Pancreas (tissue), 10 donors: ENCODE results near the gene AGFG2. TPM values are rescaled to one million over a fixed set of nuclear protein-coding genes. Genes with fewer than 3 reads are reported as not detected.
A peak's percentile ranks its signal among the peaks of the same experiment; 100 is the strongest.

Source experiments
- ATAC-seq, 4 donors: fragments of 200-7000 bp; cut with Tn5 transposase; one replicate each; pipeline versions ENCODE4 v1.8.0 to v1.9.1; 2020; ENCODE audit warnings: mild to moderate bottlenecking in 4 of 4, moderate library complexity in 4 of 4
- DNase-seq, 6 donors: peaks; one replicate each; pipeline ENCODE4 v3.0.0-alpha.2; 2020
- FAIRE-seq: peaks from 2 replicates; lab custom pipeline; 2012; peaks lifted over from hg19 to GRCh38; lab: Jason Lieb, UNC
- H3K27ac ChIP-seq, 4 donors: fragments of 200-600 bp; sonication (generic); 1 replicate in 3 of 4; 2 replicates in 1 of 4; pipeline versions ENCODE4 v1.5.0 to v1.8.0; 2020
- H3K27me3 ChIP-seq, 4 donors: fragments of 200-600 bp; one replicate each; pipeline ENCODE4 v1.8.0; 2021
- H3K36me3 ChIP-seq, 3 donors: fragments of 200-600 bp; sonication (generic) in 1 of 3; one replicate each; pipeline versions ENCODE4 v1.5.0 to v1.8.0; 2020 to 2021
- H3K4me1 ChIP-seq, 3 donors: fragments of 200-600 bp; one replicate each; pipeline ENCODE4 v1.8.0; 2021
- H3K4me3 ChIP-seq, 4 donors: fragments of 200-600 bp; sonication (generic) in 2 of 4; one replicate each; pipeline versions ENCODE4 v1.5.0 to v1.8.0; 2020 to 2021
- H3K9me3 ChIP-seq, 4 donors: fragments of 200-600 bp; one replicate each; pipeline ENCODE4 v1.8.0; 2021
- CTCF ChIP-seq, 4 donors: fragments of 200-600 bp; sonication (generic) in 3 of 4; IDR thresholded peaks; one replicate each; pipeline versions ENCODE4 v1.5.0 to v1.8.0; 2021; ENCODE audit warnings: antibody characterized with exemption in 4 of 4
- WGBS, 2 donors: extraction: QIAGEN DNeasy Blood & Tissue Kit; methylation state at CpG; one replicate each; pipeline ENCODE4 v1.1.7; 2013; 5-methylcytosine and 5-hydroxymethylcytosine counted together
- intact Hi-C, 3 donors: fragments of 100-400 bp; cut with DNase I; formaldehyde crosslinking; loops; one replicate each; pipeline versions ENCODE4 v1.11.1 to v1.14.2; 2022
- polyA plus RNA-seq, 2 donors: library from polyadenylated mRNA; stranded (reverse); fragments of 200-250 nt; gene quantifications; one replicate each; pipeline ENCODE4 v1.2.3, GENCODE V29; 2013
- total RNA-seq, 6 donors: library from RNA; stranded (reverse); fragmentation: NEBNext Ultra II Directional in 4 of 6; extraction: Animal tissue kit (Norgen Biotek cat#: 25700) in 4 of 6; gene quantifications; one replicate each; pipeline versions ENCODE4 v1.2.1 to v1.2.4, GENCODE V29; 2021 to 2023
- donor health status: healthy with polysubstance abuse.
- donor health status: DM: no; HTN: no; CAD: no; lungs with moderate emphysema.
- donor health status: DM: no; HTN: no; CAD: no.
- donor health status: control.
- donor health status: control.
- donor health status: Bipolar disorder and iron deficiency.
- donor health status: DM: yes; HTN: yes; CAD: no.
- donor health status: DM: no; HTN: no; CAD: no.
- donor health status: DM: no; HTN: no; CAD: no.
- donor health status: DM: yes; HTN: yes; CAD: no.

AGFG2 gene
- total and polyA plus RNA-seq, 8 donors, result 13.6 to 41.0 (median 24.6) TPM

GRCh38 chr7:100612730-100613390 is 73.9 kb downstream of the AGFG2 start:
- FAIRE-seq (no peak), DNase-seq (peak in 3 of 6 donors; percentile 46 to 82 (median 47)), ATAC-seq (peak in 3 of 4 donors; percentile 2 to 4 (median 2))
- H3K36me3 ChIP-seq, result no peaks in the 10 kb centered on the region
- TF ChIP-seq CTCF (IDR thresholded peaks at IDR 0.05), result no peak
- peak overlapping the region; percentile 70 to 80 (median 74) for H3K4me3 ChIP-seq
- H3K27ac ChIP-seq, result peak overlapping the region in 3 of 4 donors; percentile 91 to 97 (median 94)
- WGBS, 2 donors, result 2 to 3% methylated on average over 29 of the region's 29 CpGs
- H3K27me3 ChIP-seq, result no peaks in the 10 kb centered on the region
- intact Hi-C loops, result no loop called here
- H3K9me3 ChIP-seq, result no peaks in the 10 kb centered on the region
- peaks cover 0 to 5% (median 0%) of the 10 kb centered on the region in 3 donors for H3K4me1 ChIP-seq

- TF ChIP-seq CTCF (IDR thresholded peaks at IDR 0.05), result no peak
- DNase-seq, result no peak
- WGBS, 2 donors, result 85 to 86% methylated on average over 13 of the region's 13 CpGs
- no peaks in the 10 kb centered on the region for H3K27me3 ChIP-seq
- no peak for ATAC-seq
- no peaks in the 10 kb centered on the region for H3K9me3 ChIP-seq
- intact Hi-C loops, result no loop called here
- peaks cover 0 to 5% (median 0%) of the 10 kb centered on the region in 3 donors for H3K4me1 ChIP-seq
- H3K27ac ChIP-seq, result no peak overlapping the region
- FAIRE-seq, result no peak
- peak overlapping the region in 2 of 4 donors; percentile 74 for H3K4me3 ChIP-seq
- H3K36me3 ChIP-seq, result no peaks in the 10 kb centered on the region
Measured at GRCh38 chr7:100613412-100614175, 74.6 kb downstream of the AGFG2 start.

DNA sequence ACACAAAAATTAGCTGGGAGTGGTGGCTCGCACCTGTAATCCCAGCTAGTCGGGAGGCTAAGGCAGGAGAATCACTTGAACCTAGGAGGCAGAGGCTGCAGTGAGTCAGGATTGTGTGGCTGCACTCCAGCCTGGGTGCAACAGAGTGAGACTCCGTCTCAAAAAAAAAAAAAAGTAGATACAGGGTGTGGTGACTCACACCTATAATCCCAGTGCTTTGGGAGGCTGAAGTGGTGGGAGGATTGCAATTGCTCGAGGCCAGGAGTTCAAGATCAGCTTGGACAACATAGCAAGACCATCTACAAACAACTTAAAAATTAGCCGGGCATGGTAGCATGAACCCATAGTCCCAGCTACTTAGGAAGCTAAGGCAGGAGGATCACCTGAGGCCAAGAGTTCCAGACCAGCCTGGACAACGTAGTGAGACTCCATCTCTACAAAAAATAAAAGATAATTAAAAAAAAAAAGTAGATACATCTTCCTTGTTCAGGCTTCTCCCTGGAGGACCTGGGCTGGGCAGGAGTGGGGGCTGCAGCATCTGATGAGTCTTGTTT is 75.4 kb downstream of the AGFG2 start:
- Histone ChIP-seq H3K36me3 (no peaks in the 10 kb centered on the region), H3K9me3 (no peaks in the 10 kb centered on the region), H3K27me3 (no peaks in the 10 kb centered on the region), H3K4me1 (peaks cover 0 to 5% (median 0%) of the 10 kb centered on the region in 3 donors), H3K27ac (no peak overlapping the region), H3K4me3 (no peak overlapping the region)
- intact Hi-C loops, result no loop called here
- WGBS, 2 donors, result 80 to 81% methylated on average over 6 of the region's 6 CpGs
- TF ChIP-seq CTCF (IDR thresholded peaks at IDR 0.05), result no peak
- ATAC-seq (no peak), DNase-seq (peak in 1 of 6 donors; percentile 8), FAIRE-seq (no peak)

Other genes with a start within 250 kb of the AGFG2 start
- not detected for gene SPDYE3, start 231.5 kb upstream of the AGFG2 start, total RNA-seq
- gene SPDYE3, start 231.5 kb upstream of the AGFG2 start, polyA plus RNA-seq, result under 1 TPM; 0.08 to 0.09 TPM
- gene PILRB, start 181.1 kb upstream of the AGFG2 start, total RNA-seq, result 10 to 100 TPM; 14.7 to 33.6 (median 20.1) TPM
- gene PILRB, start 181.1 kb upstream of the AGFG2 start, polyA plus RNA-seq, result 100 to 1,000 TPM; 202 to 218 TPM
- gene PILRA, start 165.7 kb upstream of the AGFG2 start, total RNA-seq, result 1 to 10 TPM in 5 of 6 donors, under 1 TPM in 1; 0.88 to 7.6 (median 2.8) TPM
- gene PILRA, start 165.7 kb upstream of the AGFG2 start, polyA plus RNA-seq, result 1 to 10 TPM; 3.8 to 4.8 TPM
- 1 to 10 TPM; 1.6 to 3.0 (median 2.0) TPM for gene ZCWPW1, start 110.5 kb upstream of the AGFG2 start, total RNA-seq
- 10 to 100 TPM in 1 of 2 donors, 1 to 10 TPM in 1; 8.0 to 18.9 TPM for gene ZCWPW1, start 110.5 kb upstream of the AGFG2 start, polyA plus RNA-seq
- gene MEPCE, start 109.4 kb upstream of the AGFG2 start, total RNA-seq, result 10 to 100 TPM; 11.1 to 17.5 (median 15.2) TPM
- gene MEPCE, start 109.4 kb upstream of the AGFG2 start, polyA plus RNA-seq, result 10 to 100 TPM; 18.0 to 20.7 TPM
- gene PPP1R35, start 102.7 kb upstream of the AGFG2 start, total RNA-seq, result 10 to 100 TPM; 10.8 to 18.9 (median 14.5) TPM
- 10 to 100 TPM; 60.4 to 65.8 TPM for gene PPP1R35, start 102.7 kb upstream of the AGFG2 start, polyA plus RNA-seq
- gene SPACDR, start 74.9 kb upstream of the AGFG2 start, total RNA-seq, result under 1 TPM in 2 of 6 donors, not detected in 4; 0.24 to 0.28 TPM
- under 1 TPM; 0.34 to 0.68 TPM for gene SPACDR, start 74.9 kb upstream of the AGFG2 start, polyA plus RNA-seq
- 10 to 100 TPM; 17.4 to 36.8 (median 19.8) TPM for gene TSC22D4, start 60.0 kb upstream of the AGFG2 start, total RNA-seq
- 10 to 100 TPM; 37.1 to 44.6 TPM for gene TSC22D4, start 60.0 kb upstream of the AGFG2 start, polyA plus RNA-seq
- gene NYAP1, start 55.3 kb upstream of the AGFG2 start, total RNA-seq, result 1 to 10 TPM in 1 of 6 donors, under 1 TPM in 5; 0.25 to 1.1 (median 0.81) TPM
- gene NYAP1, start 55.3 kb upstream of the AGFG2 start, polyA plus RNA-seq, result 1 to 10 TPM; 3.7 to 4.8 TPM
- gene SAP25, start 34.7 kb downstream of the AGFG2 start, total RNA-seq, result 1 to 10 TPM in 3 of 6 donors, under 1 TPM in 3; 0.39 to 7.5 (median 1.0) TPM
- 10 to 100 TPM; 14.7 to 17.8 TPM for gene SAP25, start 34.7 kb downstream of the AGFG2 start, polyA plus RNA-seq
- 10 to 100 TPM; 16.4 to 40.7 (median 23.3) TPM for gene LRCH4, start 46.9 kb downstream of the AGFG2 start, total RNA-seq
- gene LRCH4, start 46.9 kb downstream of the AGFG2 start, polyA plus RNA-seq, result 100 to 1,000 TPM in 1 of 2 donors, 10 to 100 TPM in 1; 78.5 to 106 TPM
- gene FBXO24, start 47.1 kb downstream of the AGFG2 start, total RNA-seq, result under 1 TPM; 0.31 to 0.88 (median 0.63) TPM
- gene FBXO24, start 47.1 kb downstream of the AGFG2 start, polyA plus RNA-seq, result 1 to 10 TPM; 1.9 to 2.0 TPM
- 10 to 100 TPM in 3 of 6 donors, 1 to 10 TPM in 3; 5.7 to 49.7 (median 15.6) TPM for gene PCOLCE, start 63.2 kb downstream of the AGFG2 start, total RNA-seq
- 10 to 100 TPM; 31.7 to 39.0 TPM for gene PCOLCE, start 63.2 kb downstream of the AGFG2 start, polyA plus RNA-seq
- 10 to 100 TPM in 3 of 6 donors, 1 to 10 TPM in 3; 6.8 to 10.7 (median 9.0) TPM for gene MOSPD3, start 73.3 kb downstream of the AGFG2 start, total RNA-seq
- gene MOSPD3, start 73.3 kb downstream of the AGFG2 start, polyA plus RNA-seq, result 10 to 100 TPM; 14.8 to 19.7 TPM
- gene TFR2, start 102.3 kb downstream of the AGFG2 start, total RNA-seq, result 1 to 10 TPM in 3 of 6 donors, under 1 TPM in 3; 0.28 to 1.2 (median 0.76) TPM
- gene TFR2, start 102.3 kb downstream of the AGFG2 start, polyA plus RNA-seq, result 1 to 10 TPM; 1.1 to 1.2 TPM
- gene ACTL6B, start 117.2 kb downstream of the AGFG2 start, total RNA-seq, result under 1 TPM; 0.23 to 0.98 (median 0.57) TPM
- 1 to 10 TPM; 1.7 to 7.7 TPM for gene ACTL6B, start 117.2 kb downstream of the AGFG2 start, polyA plus RNA-seq
- gene GNB2, start 134.5 kb downstream of the AGFG2 start, total RNA-seq, result 100 to 1,000 TPM in 5 of 6 donors, 10 to 100 TPM in 1; 84.7 to 118 (median 104) TPM
- 100 to 1,000 TPM in 1 of 2 donors, 10 to 100 TPM in 1; 82.2 to 151 TPM for gene GNB2, start 134.5 kb downstream of the AGFG2 start, polyA plus RNA-seq
- 10 to 100 TPM; 19.2 to 33.9 (median 26.9) TPM for gene GIGYF1, start 155.0 kb downstream of the AGFG2 start, total RNA-seq
- 10 to 100 TPM; 48.8 to 76.2 TPM for gene GIGYF1, start 155.0 kb downstream of the AGFG2 start, polyA plus RNA-seq
- 10 to 100 TPM; 10.5 to 19.2 (median 13.8) TPM for gene POP7, start 166.9 kb downstream of the AGFG2 start, total RNA-seq
- gene POP7, start 166.9 kb downstream of the AGFG2 start, polyA plus RNA-seq, result 10 to 100 TPM; 20.5 to 26.1 TPM
- 1 to 10 TPM; 1.6 to 5.5 (median 3.9) TPM for gene EPO, start 181.3 kb downstream of the AGFG2 start, total RNA-seq
- 1 to 10 TPM; 1.8 to 5.9 TPM for gene EPO, start 181.3 kb downstream of the AGFG2 start, polyA plus RNA-seq
- under 1 TPM in 3 of 6 donors, not detected in 3; 0.03 to 0.05 (median 0.03) TPM for gene ZAN, start 194.4 kb downstream of the AGFG2 start, total RNA-seq
- under 1 TPM; 0.02 to 0.04 TPM for gene ZAN, start 194.4 kb downstream of the AGFG2 start, polyA plus RNA-seq